HG03135 (cell line): ENCODE data around the gene WDR44.

Experiments
- ATAC-seq: cut with Tn5 transposase; IDR thresholded peaks from one replicate; pipeline ENCODE4 v1.9.1; 2021; ENCODE audit warnings: mild to moderate bottlenecking, moderate library complexity; ENCODE audit not compliant: unreplicated experiment

The WDR44 gene

GRCh38 chrX:118355225-118355920, 9.5 kb downstream of the WDR44 start:
- ATAC-seq: no peak

DNA sequence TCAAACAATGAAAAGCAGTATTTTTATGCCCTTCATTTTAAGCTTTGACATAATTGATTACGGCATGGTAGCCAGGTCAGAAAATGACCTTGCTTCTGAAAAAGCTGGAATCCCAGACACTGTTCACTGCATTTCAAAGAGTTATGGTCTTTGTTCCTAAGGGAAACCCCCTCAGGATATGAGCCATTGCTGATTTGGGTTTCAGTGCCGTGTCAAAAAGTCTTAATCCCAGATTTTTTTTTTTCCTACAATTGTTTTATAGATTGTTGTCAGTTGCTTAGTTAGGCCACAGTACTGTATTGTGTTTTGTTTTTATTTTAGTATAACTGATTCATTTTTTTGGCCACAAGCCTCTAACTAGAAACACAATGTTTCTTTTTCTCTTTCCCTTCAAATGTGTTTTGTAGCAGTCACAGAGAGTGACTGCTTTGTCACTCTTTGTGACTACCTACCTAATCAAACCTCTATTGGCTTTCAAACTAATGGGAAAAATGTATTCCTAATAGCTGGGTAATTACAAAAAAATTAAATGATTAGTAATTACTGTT, 10.3 kb downstream of the WDR44 start:
- no peak for ATAC-seq

- ATAC-seq: no peak
These were observed 14.7 kb downstream of the WDR44 start for GRCh38 chrX:118360429-118361125.

DNA sequence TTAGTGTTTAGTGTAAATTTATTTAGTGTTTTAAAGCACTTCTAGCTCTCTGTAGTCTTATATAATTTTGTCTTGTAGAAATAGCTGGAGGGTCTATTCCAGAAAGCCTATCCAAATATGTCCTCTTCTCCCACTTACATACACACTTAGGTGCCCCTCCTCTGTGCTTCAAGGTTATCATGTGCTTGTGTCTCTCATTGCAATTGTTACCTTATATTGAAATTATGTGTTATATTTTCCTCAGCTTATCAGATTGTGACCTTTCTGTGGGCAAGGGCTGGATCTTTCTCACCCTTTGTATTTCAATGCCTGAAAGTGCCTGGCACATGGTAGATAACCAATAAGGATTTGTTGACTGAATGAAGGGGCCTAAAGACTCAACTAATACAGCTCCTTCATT, 18.4 kb downstream of the WDR44 start:
- no peak for ATAC-seq

DNA sequence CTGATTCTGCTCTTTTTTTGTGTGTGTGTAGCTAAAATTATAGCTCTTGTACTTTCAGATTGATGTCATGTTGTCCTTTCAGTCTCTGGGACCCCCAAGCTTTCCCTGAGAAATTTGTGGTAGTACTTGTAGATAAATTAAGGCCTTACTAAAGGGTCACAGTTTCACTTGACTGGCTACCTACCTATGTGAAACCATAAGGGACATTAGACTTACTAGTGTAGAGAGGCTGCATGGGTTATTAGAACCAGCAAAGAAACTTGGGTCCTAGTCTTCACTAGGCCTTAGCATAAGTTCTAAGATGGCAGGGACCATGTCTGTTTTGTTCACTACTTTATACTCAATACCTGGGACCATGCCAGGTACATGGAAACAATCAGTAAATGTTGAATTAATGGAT, 21.4 kb downstream of the WDR44 start:
- no peak for ATAC-seq

- ATAC-seq: no peak
These were observed 22.5 kb downstream of the WDR44 start for GRCh38 chrX:118368398-118368797.

- ATAC-seq: no peak
These were observed 25.2 kb downstream of the WDR44 start for GRCh38 chrX:118370921-118371624.

DNA sequence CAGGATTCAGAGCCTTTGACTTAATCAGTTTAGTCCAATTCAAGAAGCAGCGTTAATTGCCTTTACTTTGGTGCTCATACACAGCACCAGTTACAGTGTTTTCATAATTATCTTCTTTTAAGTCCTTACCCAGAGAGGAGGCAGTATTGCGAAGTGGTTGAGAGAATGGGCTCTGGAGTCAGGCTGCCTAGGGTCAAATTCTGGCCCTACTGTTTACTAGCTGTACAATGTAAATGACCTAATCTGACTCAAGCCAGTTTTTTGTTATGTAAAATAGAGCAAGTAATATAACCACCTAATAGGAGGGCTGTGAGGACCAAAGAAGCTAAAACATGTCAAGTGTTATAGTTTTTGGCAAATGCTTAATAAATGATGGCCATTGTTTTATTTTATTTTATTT, 27.6 kb downstream of the WDR44 start:
- ATAC-seq: no peak

- ATAC-seq: no peak
These were observed 37.2 kb downstream of the WDR44 start for GRCh38 chrX:118383120-118383519.

- no peak for ATAC-seq
These were observed 46.8 kb downstream of the WDR44 start for GRCh38 chrX:118392716-118393115.

- ATAC-seq: no peak
These were observed 50.2 kb downstream of the WDR44 start for GRCh38 chrX:118396113-118396512.

DNA sequence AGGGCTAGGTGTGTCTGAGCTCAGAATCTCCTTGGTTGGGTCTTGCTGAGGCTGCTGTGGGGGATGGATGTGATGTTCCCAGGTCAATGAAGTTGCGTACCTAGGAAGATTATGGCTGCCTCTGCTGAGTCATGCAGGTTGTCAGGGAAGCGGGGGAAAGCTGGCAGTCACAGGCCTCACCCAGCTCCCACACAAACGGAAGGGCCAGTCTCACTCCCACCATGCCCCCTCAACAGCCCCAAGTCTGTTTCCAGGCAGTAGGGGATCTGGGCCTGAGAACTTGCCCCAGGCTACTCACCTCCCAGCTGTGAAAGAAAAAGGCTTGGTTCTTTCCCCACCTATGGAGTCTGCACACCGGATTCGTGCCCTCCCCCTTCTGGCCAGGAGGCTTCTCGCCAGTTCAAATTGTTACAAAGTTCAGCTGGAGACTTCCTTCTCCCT, 72.9 kb downstream of the WDR44 start:
- no peak for ATAC-seq

- peak; percentile 75 for ATAC-seq
These were observed 74.6 kb downstream of the WDR44 start for GRCh38 chrX:118420462-118420861.

DNA sequence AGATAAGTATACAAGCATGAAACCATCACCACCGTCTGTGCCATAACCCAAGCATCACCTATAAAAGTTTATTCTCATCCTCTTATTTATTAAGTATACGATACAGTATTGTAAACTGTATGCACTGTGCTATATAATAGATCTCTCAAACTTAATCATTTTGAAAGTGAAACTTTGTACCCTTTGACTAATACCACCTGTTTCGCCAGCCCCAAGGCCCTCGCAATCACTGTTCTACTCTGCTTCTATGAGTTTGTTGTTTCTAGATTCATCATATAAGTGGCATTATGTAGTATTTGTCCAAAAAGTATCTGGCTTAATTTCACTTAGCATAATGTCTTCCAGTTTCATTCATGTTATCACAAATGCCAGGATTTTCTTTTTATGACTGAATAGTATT, 77.7 kb downstream of the WDR44 start:
- ATAC-seq: peak; percentile 72

- no peak for ATAC-seq
These were observed 86.9 kb downstream of the WDR44 start for GRCh38 chrX:118432799-118433198.

DNA sequence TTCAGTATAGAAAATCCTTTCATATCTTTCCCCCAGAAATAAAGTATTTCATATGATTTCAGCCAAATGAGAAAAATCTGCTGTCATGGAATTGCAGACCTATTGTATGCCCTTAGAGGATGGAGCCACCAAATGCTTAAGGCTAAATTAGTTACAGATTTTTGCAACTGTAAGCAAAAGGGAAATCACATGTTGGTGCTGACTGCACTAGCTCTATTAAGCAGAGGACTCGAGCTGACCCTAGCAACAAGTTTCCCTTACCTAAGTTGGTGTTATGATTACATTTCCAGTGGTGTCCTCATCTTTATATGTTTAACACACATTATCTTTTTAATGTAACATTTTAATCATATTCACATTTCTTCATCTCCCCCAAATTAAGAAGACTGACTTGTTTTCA, 91.4 kb downstream of the WDR44 start:
- no peak for ATAC-seq

- no peak for ATAC-seq
These were observed 102.4 kb downstream of the WDR44 start for GRCh38 chrX:118448273-118448783.

DNA sequence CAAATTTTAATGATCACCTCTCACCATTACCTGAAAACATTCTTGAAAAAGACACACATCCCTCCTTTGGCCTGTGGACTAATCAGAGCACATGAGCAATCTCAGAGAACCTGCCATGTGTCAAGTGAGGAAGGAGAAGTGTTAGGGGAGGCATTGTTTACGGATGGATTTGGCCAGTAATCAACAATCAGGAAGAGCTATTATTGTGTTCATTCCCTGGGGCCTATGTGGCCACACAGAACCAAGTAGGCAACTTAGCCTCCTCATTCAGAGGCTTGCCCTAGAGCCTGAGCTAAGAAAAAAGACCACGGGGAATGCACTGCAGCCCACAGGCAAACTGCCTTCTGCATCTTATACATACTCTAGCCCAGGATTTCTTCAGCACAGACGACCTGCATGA, 109.1 kb downstream of the WDR44 start:
- ATAC-seq: no peak

GRCh38 chrX:118459494-118459893, 113.6 kb downstream of the WDR44 start:
- peak; percentile 62 for ATAC-seq

DNA sequence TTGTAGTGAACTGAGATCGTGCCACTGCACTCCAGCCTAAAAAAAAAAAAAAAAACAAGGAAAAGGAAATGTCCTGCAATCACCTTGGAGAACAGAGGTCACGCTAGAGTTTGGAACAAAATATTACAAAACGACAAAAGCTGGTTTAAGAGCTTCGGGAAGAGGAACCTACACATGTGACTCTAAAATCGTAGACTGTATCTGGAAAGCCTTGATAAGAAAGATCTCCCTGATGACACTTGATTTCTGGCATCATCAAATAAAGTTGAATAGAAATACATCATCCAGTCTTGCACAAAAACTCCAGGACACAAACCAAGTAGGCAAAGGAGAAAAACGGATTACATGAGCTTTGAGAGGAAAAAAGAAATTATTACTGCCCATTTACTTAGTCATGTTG, 118.6 kb downstream of the WDR44 start:
- ATAC-seq: no peak

DNA sequence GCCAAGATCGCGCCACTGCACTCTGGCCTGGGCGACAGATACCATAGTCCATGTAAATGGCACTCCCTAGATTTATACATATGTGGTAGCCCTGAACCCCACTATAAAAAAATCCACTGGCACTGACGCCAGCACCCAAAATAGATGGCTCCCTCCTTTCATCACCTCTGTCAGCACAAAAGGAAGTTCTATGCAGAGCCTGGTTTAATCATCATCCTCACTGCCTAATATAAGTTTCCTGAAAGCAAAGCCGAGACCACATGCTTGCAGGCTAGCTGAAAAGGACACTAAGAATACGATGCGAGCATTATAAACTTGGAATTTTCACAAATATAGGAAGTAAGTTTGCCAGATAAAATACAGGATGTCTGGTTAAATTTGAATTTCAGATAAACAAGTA, 122.2 kb downstream of the WDR44 start:
- ATAC-seq: no peak
